PFSK-1 (cell line): Measurements from ENCODE around the gene ATF6.

Source experiments
- FOXP2 ChIP-seq: optimal IDR thresholded peaks from 2 replicates; pipeline ENCODE3; 2011; ENCODE audit warnings: borderline replicate concordance, control low read depth, inconsistent platforms; ENCODE audit not compliant: insufficient read depth; ENCODE audit errors: extremely low read length, extremely low read depth
- TF ChIP-seq, protein P1 (sequence below), 2 experiments: IDR thresholded peaks; 2 replicates each; pipeline versions ENCODE4 v1.6.1 to v1.8.0; 2011 to 2012; ENCODE audit warnings: low read depth in 2 of 2, low read length in 2 of 2, control low read depth in 1 of 2, inconsistent platforms in 1 of 2, mild to moderate bottlenecking in 1 of 2, moderate library complexity in 1 of 2; ENCODE audit not compliant: insufficient read depth in 1 of 2

GRCh38 chr1:161956930-161957329 lies 190.8 kb downstream of the ATF6 start:
- TF ChIP-seq FOXP2: no peak
- TF ChIP-seq, protein P1, sequence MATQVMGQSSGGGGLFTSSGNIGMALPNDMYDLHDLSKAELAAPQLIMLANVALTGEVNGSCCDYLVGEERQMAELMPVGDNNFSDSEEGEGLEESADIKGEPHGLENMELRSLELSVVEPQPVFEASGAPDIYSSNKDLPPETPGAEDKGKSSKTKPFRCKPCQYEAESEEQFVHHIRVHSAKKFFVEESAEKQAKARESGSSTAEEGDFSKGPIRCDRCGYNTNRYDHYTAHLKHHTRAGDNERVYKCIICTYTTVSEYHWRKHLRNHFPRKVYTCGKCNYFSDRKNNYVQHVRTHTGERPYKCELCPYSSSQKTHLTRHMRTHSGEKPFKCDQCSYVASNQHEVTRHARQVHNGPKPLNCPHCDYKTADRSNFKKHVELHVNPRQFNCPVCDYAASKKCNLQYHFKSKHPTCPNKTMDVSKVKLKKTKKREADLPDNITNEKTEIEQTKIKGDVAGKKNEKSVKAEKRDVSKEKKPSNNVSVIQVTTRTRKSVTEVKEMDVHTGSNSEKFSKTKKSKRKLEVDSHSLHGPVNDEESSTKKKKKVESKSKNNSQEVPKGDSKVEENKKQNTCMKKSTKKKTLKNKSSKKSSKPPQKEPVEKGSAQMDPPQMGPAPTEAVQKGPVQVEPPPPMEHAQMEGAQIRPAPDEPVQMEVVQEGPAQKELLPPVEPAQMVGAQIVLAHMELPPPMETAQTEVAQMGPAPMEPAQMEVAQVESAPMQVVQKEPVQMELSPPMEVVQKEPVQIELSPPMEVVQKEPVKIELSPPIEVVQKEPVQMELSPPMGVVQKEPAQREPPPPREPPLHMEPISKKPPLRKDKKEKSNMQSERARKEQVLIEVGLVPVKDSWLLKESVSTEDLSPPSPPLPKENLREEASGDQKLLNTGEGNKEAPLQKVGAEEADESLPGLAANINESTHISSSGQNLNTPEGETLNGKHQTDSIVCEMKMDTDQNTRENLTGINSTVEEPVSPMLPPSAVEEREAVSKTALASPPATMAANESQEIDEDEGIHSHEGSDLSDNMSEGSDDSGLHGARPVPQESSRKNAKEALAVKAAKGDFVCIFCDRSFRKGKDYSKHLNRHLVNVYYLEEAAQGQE (IDR thresholded peaks at IDR 0.05; ENCODE audit: insufficient read depth in 1 of 2, low read depth in 2 of 2, low read length in 2 of 2): no peak
